Pancreas (tissue), 10 donors: ENCODE results near the gene RARS2. TPM values are rescaled to one million over a fixed set of nuclear protein-coding genes. Genes with fewer than 3 reads are reported as not detected.

Experiments
- ATAC-seq, 4 donors: fragments of 200-7000 bp; cut with Tn5 transposase; one replicate each; pipeline versions ENCODE4 v1.8.0 to v1.9.1; 2020; ENCODE audit warnings: mild to moderate bottlenecking in 4 of 4, moderate library complexity in 4 of 4
- DNase-seq, 6 donors: peaks; one replicate each; pipeline ENCODE4 v3.0.0-alpha.2; 2020
- FAIRE-seq: peaks from 2 replicates; lab custom pipeline; 2012; peaks lifted over from hg19 to GRCh38; lab: Jason Lieb, UNC
- H3K27ac ChIP-seq, 4 donors: fragments of 200-600 bp; sonication (generic); 1 replicate in 3 of 4; 2 replicates in 1 of 4; pipeline versions ENCODE4 v1.5.0 to v1.8.0; 2020
- H3K27me3 ChIP-seq, 4 donors: fragments of 200-600 bp; one replicate each; pipeline ENCODE4 v1.8.0; 2021
- H3K36me3 ChIP-seq, 3 donors: fragments of 200-600 bp; sonication (generic) in 1 of 3; one replicate each; pipeline versions ENCODE4 v1.5.0 to v1.8.0; 2020 to 2021
- H3K4me1 ChIP-seq, 3 donors: fragments of 200-600 bp; one replicate each; pipeline ENCODE4 v1.8.0; 2021
- H3K4me3 ChIP-seq, 4 donors: fragments of 200-600 bp; sonication (generic) in 2 of 4; one replicate each; pipeline versions ENCODE4 v1.5.0 to v1.8.0; 2020 to 2021
- H3K9me3 ChIP-seq, 4 donors: fragments of 200-600 bp; one replicate each; pipeline ENCODE4 v1.8.0; 2021
- WGBS, 2 donors: extraction: QIAGEN DNeasy Blood & Tissue Kit; methylation state at CpG; one replicate each; pipeline ENCODE4 v1.1.7; 2013; 5-methylcytosine and 5-hydroxymethylcytosine counted together
- intact Hi-C, 3 donors: fragments of 100-400 bp; cut with DNase I; formaldehyde crosslinking; loops; one replicate each; pipeline versions ENCODE4 v1.11.1 to v1.14.2; 2022
- polyA plus RNA-seq, 2 donors: library from polyadenylated mRNA; stranded (reverse); fragments of 200-250 nt; gene quantifications; one replicate each; pipeline ENCODE4 v1.2.3, GENCODE V29; 2013
- total RNA-seq, 6 donors: library from RNA; stranded (reverse); fragmentation: NEBNext Ultra II Directional in 4 of 6; extraction: Animal tissue kit (Norgen Biotek cat#: 25700) in 4 of 6; gene quantifications; one replicate each; pipeline versions ENCODE4 v1.2.1 to v1.2.4, GENCODE V29; 2021 to 2023
- TF ChIP-seq, protein P1 (sequence below), 4 donors: fragments of 200-600 bp; sonication (generic) in 3 of 4; IDR thresholded peaks; one replicate each; pipeline versions ENCODE4 v1.5.0 to v1.8.0; 2021; ENCODE audit warnings: antibody characterized with exemption in 4 of 4
- donor health status: healthy with polysubstance abuse.
- donor health status: DM: no; HTN: no; CAD: no; lungs with moderate emphysema.
- donor health status: DM: no; HTN: no; CAD: no.
- donor health status: control.
- donor health status: control.
- donor health status: Bipolar disorder and iron deficiency.
- donor health status: DM: yes; HTN: yes; CAD: no.
- donor health status: DM: no; HTN: no; CAD: no.
- donor health status: DM: no; HTN: no; CAD: no.
- donor health status: DM: yes; HTN: yes; CAD: no.

RARS2 gene
- total and polyA plus RNA-seq, 8 donors, result 7.5 to 21.7 (median 16.4) TPM

DNA sequence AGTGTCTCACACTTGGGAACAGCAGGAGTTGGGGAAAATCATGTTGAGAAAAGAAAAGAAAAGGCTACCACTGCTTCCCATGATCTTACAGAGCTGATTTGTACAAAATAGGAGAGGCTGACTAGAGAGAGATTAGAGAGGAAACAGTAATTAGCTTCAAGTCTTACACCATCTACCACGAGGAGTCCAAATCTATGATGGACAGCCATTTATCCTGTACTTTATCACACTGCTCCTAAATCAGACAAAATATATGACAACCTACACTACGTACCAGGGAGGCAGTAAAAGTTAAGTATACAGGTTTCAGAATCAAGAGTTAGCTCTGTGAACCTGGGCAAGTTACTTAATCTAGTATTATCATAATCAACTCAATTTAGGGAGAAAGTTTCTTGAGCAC is 38.0 kb downstream of the RARS2 start:
- H3K36me3 ChIP-seq, result peaks cover 0 to 22% (median 3%) of the 10 kb centered on the region in 3 donors
- H3K27ac ChIP-seq, result no peak overlapping the region
- no peak for ATAC-seq
- H3K27me3 ChIP-seq, result no peaks in the 10 kb centered on the region
- TF ChIP-seq, protein P1, sequence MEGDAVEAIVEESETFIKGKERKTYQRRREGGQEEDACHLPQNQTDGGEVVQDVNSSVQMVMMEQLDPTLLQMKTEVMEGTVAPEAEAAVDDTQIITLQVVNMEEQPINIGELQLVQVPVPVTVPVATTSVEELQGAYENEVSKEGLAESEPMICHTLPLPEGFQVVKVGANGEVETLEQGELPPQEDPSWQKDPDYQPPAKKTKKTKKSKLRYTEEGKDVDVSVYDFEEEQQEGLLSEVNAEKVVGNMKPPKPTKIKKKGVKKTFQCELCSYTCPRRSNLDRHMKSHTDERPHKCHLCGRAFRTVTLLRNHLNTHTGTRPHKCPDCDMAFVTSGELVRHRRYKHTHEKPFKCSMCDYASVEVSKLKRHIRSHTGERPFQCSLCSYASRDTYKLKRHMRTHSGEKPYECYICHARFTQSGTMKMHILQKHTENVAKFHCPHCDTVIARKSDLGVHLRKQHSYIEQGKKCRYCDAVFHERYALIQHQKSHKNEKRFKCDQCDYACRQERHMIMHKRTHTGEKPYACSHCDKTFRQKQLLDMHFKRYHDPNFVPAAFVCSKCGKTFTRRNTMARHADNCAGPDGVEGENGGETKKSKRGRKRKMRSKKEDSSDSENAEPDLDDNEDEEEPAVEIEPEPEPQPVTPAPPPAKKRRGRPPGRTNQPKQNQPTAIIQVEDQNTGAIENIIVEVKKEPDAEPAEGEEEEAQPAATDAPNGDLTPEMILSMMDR (IDR thresholded peaks at IDR 0.05), result no peak
- H3K4me1 ChIP-seq, result peaks cover 0 to 4% (median 4%) of the 10 kb centered on the region in 3 donors
- WGBS, 2 donors, result 84 to 89% methylated on average over 2 of the region's 2 CpGs
- intact Hi-C loops, result no loop called here
- DNase-seq, result no peak
- H3K4me3 ChIP-seq, result no peak overlapping the region
- no peak for FAIRE-seq
- no peaks in the 10 kb centered on the region for H3K9me3 ChIP-seq

DNA sequence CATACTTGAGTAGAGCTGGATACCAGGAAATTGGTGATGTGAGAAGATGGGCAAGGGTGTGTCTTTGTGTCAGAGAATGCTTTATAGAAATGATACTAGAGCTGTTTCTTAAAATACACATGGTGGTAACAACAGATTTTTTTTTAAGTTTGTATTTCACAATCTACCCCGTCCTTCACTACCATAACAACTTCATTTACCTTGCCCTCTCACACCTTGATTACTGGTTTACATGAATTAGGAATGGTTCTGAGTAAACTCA is 45.4 kb downstream of the RARS2 start:
- ATAC-seq (no peak), FAIRE-seq (no peak), DNase-seq (no peak)
- Histone ChIP-seq H3K4me3 (no peak overlapping the region), H3K27ac (no peak overlapping the region), H3K4me1 (peaks cover 0 to 4% (median 4%) of the 10 kb centered on the region in 3 donors), H3K27me3 (no peaks in the 10 kb centered on the region), H3K9me3 (no peaks in the 10 kb centered on the region), H3K36me3 (peaks cover 0 to 16% (median 6%) of the 10 kb centered on the region in 3 donors)
- WGBS, 2 donors, result 93 to 97% methylated on average over 1 of the region's 1 CpG
- TF ChIP-seq, protein P1 (IDR thresholded peaks at IDR 0.05), result no peak
- intact Hi-C loops, result no loop called here

DNA sequence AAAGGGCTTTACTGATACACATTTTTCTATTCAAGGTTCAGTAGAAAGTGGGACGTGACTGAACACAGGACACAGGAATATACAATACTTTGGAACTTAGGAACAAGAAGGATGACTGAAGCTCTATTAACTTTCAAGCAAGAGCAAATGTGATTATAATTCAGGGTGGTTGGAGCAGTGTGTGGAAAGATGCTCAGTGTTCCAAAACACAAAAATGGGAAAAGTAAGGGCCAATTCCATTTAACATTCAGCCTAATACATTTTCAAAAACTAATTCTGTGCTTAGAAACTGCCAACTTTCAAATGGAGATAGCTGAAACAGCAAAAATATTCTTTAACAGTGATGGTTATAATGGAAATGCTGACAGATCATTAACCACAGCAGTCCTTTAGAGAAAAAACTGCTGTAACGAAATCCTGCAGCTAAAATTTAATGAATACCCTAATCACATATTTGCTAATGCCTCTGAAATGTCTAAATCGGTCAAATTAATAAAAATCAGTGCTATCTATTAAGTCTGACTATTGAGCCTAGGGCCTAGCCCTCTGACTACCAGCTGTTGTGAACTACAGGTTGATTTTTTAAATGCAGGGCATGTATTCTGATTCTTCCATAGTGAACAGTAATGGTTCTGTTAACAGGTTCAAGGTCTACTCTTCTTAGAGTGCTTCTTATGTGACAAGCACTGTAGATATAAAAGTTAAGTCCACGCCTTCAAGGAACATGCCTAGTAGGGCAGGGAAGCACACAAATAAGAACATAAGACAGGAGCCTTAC is 45.9 kb downstream of the RARS2 start:
- 82 to 91% methylated on average over 4 of the region's 4 CpGs for WGBS, 2 donors
- ATAC-seq, result no peak
- H3K4me3 ChIP-seq, result no peak overlapping the region
- H3K9me3 ChIP-seq, result no peaks in the 10 kb centered on the region
- no peak for FAIRE-seq
- no peak overlapping the region for H3K27ac ChIP-seq
- H3K36me3 ChIP-seq, result peaks cover 0 to 16% (median 6%) of the 10 kb centered on the region in 3 donors
- TF ChIP-seq, protein P1 (IDR thresholded peaks at IDR 0.05), result no peak
- H3K4me1 ChIP-seq, result peaks cover 0 to 4% (median 4%) of the 10 kb centered on the region in 3 donors
- no peak for DNase-seq
- no peaks in the 10 kb centered on the region for H3K27me3 ChIP-seq
- intact Hi-C loops, result no loop called here

DNA sequence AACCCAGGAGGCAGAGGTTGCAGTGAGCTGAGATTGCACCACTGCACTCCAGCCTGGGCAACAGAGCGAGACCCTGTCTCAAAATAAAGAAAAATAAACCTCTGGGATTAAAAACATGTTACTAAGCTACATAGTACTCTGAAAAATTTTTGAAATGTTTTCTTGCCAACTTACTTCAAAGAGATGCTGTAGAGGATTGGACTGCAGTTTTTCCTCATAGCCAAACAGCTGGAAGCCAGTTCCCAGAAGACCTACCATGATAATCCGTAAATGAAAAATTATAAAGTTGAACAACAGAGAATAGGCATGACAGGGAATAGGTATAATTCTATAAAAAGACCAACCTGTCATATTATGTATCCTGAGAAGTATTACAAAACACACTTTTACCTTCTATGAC is 48.0 kb downstream of the RARS2 start:
- TF ChIP-seq, protein P1 (IDR thresholded peaks at IDR 0.05), result no peak
- H3K27ac ChIP-seq, result no peak overlapping the region
- H3K4me3 ChIP-seq, result no peak overlapping the region
- ATAC-seq, result no peak
- H3K27me3 ChIP-seq, result no peaks in the 10 kb centered on the region
- H3K9me3 ChIP-seq, result no peaks in the 10 kb centered on the region
- H3K4me1 ChIP-seq, result no peaks in the 10 kb centered on the region
- 89 to 97% methylated on average over 2 of the region's 2 CpGs for WGBS, 2 donors
- DNase-seq, result no peak
- no peak for FAIRE-seq
- intact Hi-C loops, result no loop called here
- H3K36me3 ChIP-seq, result peaks cover 0 to 16% (median 6%) of the 10 kb centered on the region in 3 donors

DNA sequence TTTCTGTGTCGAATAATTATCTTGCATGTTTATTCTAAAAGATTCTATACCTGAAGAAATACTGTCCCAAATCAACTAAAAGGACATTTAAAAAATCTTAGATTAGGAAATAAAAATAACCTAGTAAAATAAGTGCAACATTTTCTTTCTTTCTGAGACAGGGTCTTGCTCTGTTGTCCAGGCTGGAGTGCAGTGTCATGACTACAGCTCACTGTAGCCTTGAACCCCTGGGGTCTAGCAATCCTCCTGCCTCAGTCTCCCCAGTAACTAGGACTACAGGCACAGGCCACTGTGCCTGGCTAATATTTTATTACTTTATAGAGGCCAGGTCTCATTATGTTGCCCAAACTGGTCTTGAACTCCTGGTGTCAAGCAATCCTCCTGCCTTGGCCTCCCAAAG is 48.7 kb downstream of the RARS2 start:
- Histone ChIP-seq H3K36me3 (peaks cover 0 to 16% (median 6%) of the 10 kb centered on the region in 3 donors), H3K4me3 (no peak overlapping the region), H3K9me3 (no peaks in the 10 kb centered on the region), H3K27me3 (no peaks in the 10 kb centered on the region), H3K27ac (no peak overlapping the region), H3K4me1 (no peaks in the 10 kb centered on the region)
- intact Hi-C loops, result no loop called here
- 93 to 98% methylated on average over 1 of the region's 1 CpG for WGBS, 2 donors
- DNase-seq (no peak), FAIRE-seq (no peak), ATAC-seq (no peak)
- TF ChIP-seq, protein P1 (IDR thresholded peaks at IDR 0.05), result no peak
